ENCODE measurements around the gene MANSC4. TPM values are rescaled to one million over a fixed set of nuclear protein-coding genes. Genes with fewer than 3 reads are reported as not detected.

The MANSC4 gene
- total and polyA plus RNA-seq, 2 donors (not counting 1 experiment from before 2014, with no cell fraction given) = 0.17 TPM; not detected in 1

DNA sequence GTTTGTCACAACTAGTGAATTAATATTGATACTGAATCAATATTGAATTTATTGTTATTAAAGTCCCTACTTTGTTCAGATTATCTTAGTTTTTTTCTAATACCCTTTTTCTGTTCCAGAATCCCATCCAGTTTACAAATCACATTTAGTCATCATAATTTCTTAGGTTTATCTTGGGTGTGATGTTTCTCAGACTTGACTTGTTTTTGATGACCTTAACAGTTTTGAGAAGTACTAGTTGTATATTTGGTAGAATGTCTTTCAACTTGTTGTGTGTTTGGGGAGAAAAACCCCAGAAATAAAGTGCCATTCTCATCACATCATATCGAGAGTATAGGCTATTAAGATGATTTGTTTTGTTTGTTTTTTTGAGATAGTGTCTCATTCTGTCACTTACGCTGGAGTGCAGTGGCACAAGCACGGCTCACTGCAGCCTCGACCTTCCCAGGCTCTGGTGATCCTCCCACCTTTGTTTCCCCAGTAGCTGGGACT lies 49.9 kb downstream of the MANSC4 start:
- no peak overlapping the region for H2AFZ ChIP-seq (ENCODE audit: low read length)
- DNase-seq (ENCODE audit: low read depth in 2 of 2) = no peak
- H4K20me1 ChIP-seq (ENCODE audit: control insufficient read depth, extremely low read depth, insufficient read depth, low read length) = no peaks in the 10 kb centered on the region
- H3K36me3 ChIP-seq (ENCODE audit: control insufficient read depth, insufficient read depth, low read length) = no peaks in the 10 kb centered on the region
- no peaks in the 10 kb centered on the region for H3K79me2 ChIP-seq (ENCODE audit: control insufficient read depth, insufficient read depth, low read length)
- no peaks in the 10 kb centered on the region for H3K27me3 ChIP-seq (ENCODE audit: control insufficient read depth, insufficient read depth, low read length)
- H3K4me1 ChIP-seq (ENCODE audit: control insufficient read depth, extremely low read depth, insufficient read depth, low read length) = no peaks in the 10 kb centered on the region
- H3K9ac ChIP-seq (ENCODE audit: insufficient read depth, low read length) = no peak overlapping the region
- TF ChIP-seq, protein P1, sequence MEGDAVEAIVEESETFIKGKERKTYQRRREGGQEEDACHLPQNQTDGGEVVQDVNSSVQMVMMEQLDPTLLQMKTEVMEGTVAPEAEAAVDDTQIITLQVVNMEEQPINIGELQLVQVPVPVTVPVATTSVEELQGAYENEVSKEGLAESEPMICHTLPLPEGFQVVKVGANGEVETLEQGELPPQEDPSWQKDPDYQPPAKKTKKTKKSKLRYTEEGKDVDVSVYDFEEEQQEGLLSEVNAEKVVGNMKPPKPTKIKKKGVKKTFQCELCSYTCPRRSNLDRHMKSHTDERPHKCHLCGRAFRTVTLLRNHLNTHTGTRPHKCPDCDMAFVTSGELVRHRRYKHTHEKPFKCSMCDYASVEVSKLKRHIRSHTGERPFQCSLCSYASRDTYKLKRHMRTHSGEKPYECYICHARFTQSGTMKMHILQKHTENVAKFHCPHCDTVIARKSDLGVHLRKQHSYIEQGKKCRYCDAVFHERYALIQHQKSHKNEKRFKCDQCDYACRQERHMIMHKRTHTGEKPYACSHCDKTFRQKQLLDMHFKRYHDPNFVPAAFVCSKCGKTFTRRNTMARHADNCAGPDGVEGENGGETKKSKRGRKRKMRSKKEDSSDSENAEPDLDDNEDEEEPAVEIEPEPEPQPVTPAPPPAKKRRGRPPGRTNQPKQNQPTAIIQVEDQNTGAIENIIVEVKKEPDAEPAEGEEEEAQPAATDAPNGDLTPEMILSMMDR (conservative IDR thresholded peaks at IDR 0.05 in 1 of 2, IDR thresholded peaks at IDR 0.05 in 1 of 2; ENCODE audit: low read depth in 1 of 2, low read length in 2 of 2) = no peak
- TF ChIP-seq EZH2 (IDR thresholded peaks at IDR 0.05; ENCODE audit: low read length, missing control alignments) = no peak
- no peaks in the 10 kb centered on the region for H3K9me3 ChIP-seq (ENCODE audit: control insufficient read depth, insufficient read depth, low read depth, low read length)
- H3K27ac ChIP-seq (ENCODE audit: insufficient read depth, low read length) = no peak overlapping the region
- H3K4me2 ChIP-seq (ENCODE audit: extremely low read depth, insufficient read depth, low read length) = no peak overlapping the region
- no peak overlapping the region for H3K4me3 ChIP-seq (replicated peaks in 1 of 4; ENCODE audit: control extremely low read depth in 1 of 4, insufficient read depth in 1 of 4, low read depth in 3 of 4, low read length in 4 of 4)

DNA sequence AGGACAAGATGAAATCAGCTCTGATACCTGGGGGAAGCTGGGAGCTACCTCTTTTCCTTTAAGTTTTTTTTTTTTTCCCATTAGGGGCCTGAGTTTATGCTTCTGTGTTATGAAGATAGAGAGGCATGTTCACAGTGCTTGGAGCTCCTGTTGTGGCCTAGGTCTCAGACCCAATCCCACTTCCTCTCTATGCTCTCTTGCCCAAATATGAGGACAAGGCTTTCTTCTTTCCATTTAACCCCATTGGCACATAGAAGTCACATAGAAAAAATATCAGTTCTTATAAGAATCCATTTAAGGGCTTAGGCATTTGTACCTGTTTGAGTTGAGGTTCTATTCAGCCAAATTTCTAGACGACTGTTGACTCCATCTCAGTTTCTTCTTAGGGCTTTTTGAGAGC lies 56.8 kb downstream of the MANSC4 start:
- no peak overlapping the region for H3K4me2 ChIP-seq (ENCODE audit: extremely low read depth, insufficient read depth, low read length)
- H3K9me3 ChIP-seq (ENCODE audit: control insufficient read depth, insufficient read depth, low read depth, low read length) = no peaks in the 10 kb centered on the region
- no peak for DNase-seq (ENCODE audit: low read depth in 2 of 2)
- H3K27ac ChIP-seq (ENCODE audit: insufficient read depth, low read length) = no peak overlapping the region
- H4K20me1 ChIP-seq (ENCODE audit: control insufficient read depth, extremely low read depth, insufficient read depth, low read length) = no peaks in the 10 kb centered on the region
- TF ChIP-seq, protein P1 (conservative IDR thresholded peaks at IDR 0.05 in 1 of 2, IDR thresholded peaks at IDR 0.05 in 1 of 2; ENCODE audit: low read depth in 1 of 2, low read length in 2 of 2) = no peak
- TF ChIP-seq EZH2 (IDR thresholded peaks at IDR 0.05; ENCODE audit: low read length, missing control alignments) = no peak
- no peak overlapping the region for H3K9ac ChIP-seq (ENCODE audit: insufficient read depth, low read length)
- H3K4me3 ChIP-seq (replicated peaks in 1 of 4; ENCODE audit: control extremely low read depth in 1 of 4, insufficient read depth in 1 of 4, low read depth in 3 of 4, low read length in 4 of 4) = no peak overlapping the region
- no peaks in the 10 kb centered on the region for H3K27me3 ChIP-seq (ENCODE audit: control insufficient read depth, insufficient read depth, low read length)
- no peak overlapping the region for H2AFZ ChIP-seq (ENCODE audit: low read length)
- peaks cover 7% of the 10 kb centered on the region for H3K36me3 ChIP-seq (ENCODE audit: control insufficient read depth, insufficient read depth, low read length)
- no peaks in the 10 kb centered on the region for H3K79me2 ChIP-seq (ENCODE audit: control insufficient read depth, insufficient read depth, low read length)
- H3K4me1 ChIP-seq (ENCODE audit: control insufficient read depth, extremely low read depth, insufficient read depth, low read length) = no peaks in the 10 kb centered on the region

Other genes starting within 250 kb of the MANSC4 start
- gene REP15, start 83.8 kb downstream of the MANSC4 start, total RNA-seq = 0.77 and 0.99 TPM in 2 replicates
- 0.78 and 0.95 TPM in 2 replicates for gene REP15, start 83.8 kb downstream of the MANSC4 start, polyA plus RNA-seq
- 47.5 and 52.5 TPM in 2 replicates for gene MRPS35, start 69.4 kb downstream of the MANSC4 start, total RNA-seq
- gene MRPS35, start 69.4 kb downstream of the MANSC4 start, polyA plus RNA-seq = 70.1 and 70.7 TPM in 2 replicates
- gene KLHL42, start within 50 bp of the MANSC4 start, total RNA-seq = 24.1 and 25.3 TPM in 2 replicates
- 12.3 and 16.6 TPM in 2 replicates for gene KLHL42, start within 50 bp of the MANSC4 start, polyA plus RNA-seq
- gene PTHLH, start 192.5 kb upstream of the MANSC4 start, total RNA-seq = 0.26 and 1.8 TPM in 2 replicates
- gene PTHLH, start 192.5 kb upstream of the MANSC4 start, polyA plus RNA-seq = 0.90 and 1.1 TPM in 2 replicates